Aorta (tissue), 5 donors: ENCODE results near the gene SCAF1. TPM values are rescaled to one million over a fixed set of nuclear protein-coding genes. Genes with fewer than 3 reads are reported as not detected.

Source experiments
- ATAC-seq: fragments of 200-7000 bp; cut with Tn5 transposase; one replicate; pipeline ENCODE4 v1.9.1; 2022; ENCODE audit warnings: moderate library complexity; ENCODE audit not compliant: low FRiP score
- DNase-seq, 2 donors: peaks; one replicate each; pipeline ENCODE4 v3.0.0-alpha.2; 2020
- H3K27ac ChIP-seq, 2 donors: one replicate each; pipeline ENCODE4 v1.5.1; 2013; ENCODE audit warnings: low read length in 2 of 2, mild to moderate bottlenecking in 2 of 2, moderate library complexity in 2 of 2, control low read depth in 1 of 2, inconsistent platforms in 1 of 2, low read depth in 1 of 2
- H3K27me3 ChIP-seq, 2 donors: one replicate each; pipeline ENCODE4 v1.6.1; 2013; ENCODE audit warnings: control low read depth in 1 of 2, low read length in 1 of 2, mild to moderate bottlenecking in 1 of 2, moderate library complexity in 1 of 2; ENCODE audit not compliant: insufficient read depth in 2 of 2, control insufficient read depth in 1 of 2
- H3K36me3 ChIP-seq, 2 donors: one replicate each; pipeline ENCODE4 v1.6.1; 2013; ENCODE audit warnings: control low read depth in 1 of 2, low read length in 1 of 2, mild to moderate bottlenecking in 1 of 2; ENCODE audit not compliant: insufficient read depth in 2 of 2, control insufficient read depth in 1 of 2
- H3K4me1 ChIP-seq, 2 donors: one replicate each; pipeline ENCODE4 v1.6.1; 2013; ENCODE audit warnings: low read length in 2 of 2, control low read depth in 1 of 2, mild to moderate bottlenecking in 1 of 2, moderate library complexity in 1 of 2; ENCODE audit not compliant: insufficient read depth in 2 of 2, control insufficient read depth in 1 of 2
- H3K4me3 ChIP-seq, 2 donors: one replicate each; pipeline ENCODE4 v1.5.1; 2013; ENCODE audit warnings: low read length in 2 of 2, control low read depth in 1 of 2, mild to moderate bottlenecking in 1 of 2
- H3K9me3 ChIP-seq: one replicate; pipeline ENCODE4 v1.6.1; 2013; ENCODE audit warnings: mild to moderate bottlenecking, low read length; ENCODE audit not compliant: control insufficient read depth
- WGBS, 2 donors: extraction: QIAGEN DNeasy Blood & Tissue Kit; methylation state at CpG; one replicate each; pipeline ENCODE4 v1.1.7; 2013; 5-methylcytosine and 5-hydroxymethylcytosine counted together
- intact Hi-C, 2 donors: fragments of 100-400 bp; cut with DNase I; formaldehyde crosslinking; loops; one replicate each; pipeline versions ENCODE4 v1.14.2 to v1.15.0; 2022
- polyA plus RNA-seq, 2 donors: library from polyadenylated mRNA; stranded (reverse); fragments of 200-250 nt; gene quantifications; one replicate each; pipeline ENCODE4 v1.2.3, GENCODE V29; 2013
- total RNA-seq, 2 donors: library from RNA; stranded (reverse); fragmentation: NEBNext Ultra II Directional; extraction: Animal tissue kit (Norgen Biotek cat#: 25700); gene quantifications; one replicate each; pipeline ENCODE4 v1.2.1, GENCODE V29; 2021
- donor health status: healthy with polysubstance abuse.
- donor health status: Bipolar disorder and iron deficiency.
- donor health status: DM: no; HTN: no; CAD: no.
- donor health status: DM: no; HTN: no; CAD: no.
- donor health status: DM: yes; HTN: yes; CAD: no.

SCAF1 gene
- total and polyA plus RNA-seq, 4 donors: 10.1 to 54.5 (median 36.0) TPM

DNA sequence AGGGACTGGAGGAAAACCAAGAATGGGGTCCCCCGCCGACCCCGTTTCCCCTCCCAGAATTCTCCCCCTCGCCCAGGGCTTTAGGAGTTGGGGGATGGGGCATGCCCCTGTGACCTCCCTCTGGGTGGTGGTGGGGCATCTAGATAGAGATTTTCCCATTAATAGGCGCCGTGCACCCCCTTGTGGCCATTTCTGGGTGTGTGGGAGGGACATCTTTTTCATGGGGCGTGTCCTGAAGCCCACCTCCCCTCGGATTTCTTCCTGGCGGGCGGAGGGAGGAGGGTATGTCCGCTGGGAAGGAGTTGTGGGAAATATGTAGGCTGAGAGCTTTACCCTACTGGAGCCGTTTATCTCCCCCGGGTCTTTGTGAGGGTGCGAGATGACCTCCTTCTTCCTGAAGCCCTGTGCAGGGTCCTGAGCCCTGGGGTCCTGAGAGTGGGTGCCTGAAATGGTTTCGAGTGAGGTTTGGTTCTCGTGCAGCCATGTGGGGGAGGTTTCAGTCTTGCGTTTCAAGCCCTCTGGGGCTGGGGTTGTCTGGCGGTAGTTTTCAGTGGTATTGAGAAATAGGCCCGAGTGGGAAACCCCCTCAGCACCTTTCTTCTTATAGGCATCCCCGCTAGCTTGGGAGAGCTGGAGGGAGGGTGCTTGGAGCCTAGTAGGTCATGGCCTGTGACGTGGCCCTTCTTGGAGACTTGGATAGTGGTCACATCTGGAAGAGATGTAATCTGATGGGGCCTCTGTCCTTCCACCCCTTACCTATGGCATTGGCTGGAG, 36.1 kb downstream of the SCAF1 start:
- 4 to 7% methylated on average over 21 of the region's 21 CpGs for WGBS, 2 donors
- intact Hi-C loops: loop anchor here in 1 of 2 donors (10.0 kb wide), 1 partner anchor 183 kb away; the partner anchor contains the start of gene RPS11
- Histone ChIP-seq H3K27me3 (no peaks in the 10 kb centered on the region), H3K36me3 (peaks cover 0 to 2% of the 10 kb centered on the region in 2 donors), H3K9me3 (no peaks in the 10 kb centered on the region), H3K4me1 (no peaks in the 10 kb centered on the region), H3K27ac (peak overlapping the region in 1 of 2 donors; percentile 11), H3K4me3 (peak overlapping the region; percentile 48 to 69)
- ATAC-seq (no peak), DNase-seq (peak; percentile 80 to 91)

DNA sequence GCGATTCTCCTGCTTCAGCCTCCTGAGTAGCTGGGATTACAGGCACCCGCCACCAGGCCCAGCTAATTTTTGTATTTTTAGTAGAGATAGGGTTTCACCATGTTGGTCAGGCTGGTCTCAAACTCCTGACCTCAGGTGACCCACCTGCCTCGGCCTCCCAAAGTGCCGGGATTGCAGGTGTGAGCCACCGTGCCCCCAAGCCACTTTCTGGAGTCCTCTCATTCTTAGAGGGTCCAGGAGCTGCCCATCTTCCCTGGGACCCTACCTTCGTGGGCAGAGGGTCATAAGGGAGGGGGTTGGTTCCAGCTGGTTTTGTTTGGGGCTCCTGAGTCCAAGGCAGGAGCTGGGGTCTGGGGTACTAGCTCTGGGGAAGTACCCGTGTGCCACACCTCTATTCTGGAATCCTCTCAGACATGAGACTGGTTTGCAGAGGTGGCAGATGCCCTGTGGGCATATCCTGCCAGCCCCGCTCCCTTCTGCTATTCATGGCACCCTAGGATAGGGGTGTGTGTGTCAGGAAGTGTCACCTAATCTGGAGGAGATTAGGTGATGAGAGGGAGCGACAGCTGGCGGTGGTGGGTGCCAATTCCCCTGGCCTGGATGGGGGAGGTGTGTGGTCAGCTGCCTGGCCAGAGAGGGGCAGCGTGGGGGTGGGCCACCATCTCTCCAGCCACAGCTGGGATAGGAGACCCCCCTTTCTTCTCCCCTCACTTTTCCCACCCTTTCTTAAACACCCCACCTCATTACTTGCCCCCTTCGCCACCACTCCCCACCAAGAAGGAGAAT, 37.2 kb downstream of the SCAF1 start:
- H3K4me1 ChIP-seq: no peaks in the 10 kb centered on the region
- intact Hi-C loops: loop anchor here in 1 of 2 donors (10.0 kb wide), 1 partner anchor 184 kb away; the partner anchor contains the start of gene RPS11

DNA sequence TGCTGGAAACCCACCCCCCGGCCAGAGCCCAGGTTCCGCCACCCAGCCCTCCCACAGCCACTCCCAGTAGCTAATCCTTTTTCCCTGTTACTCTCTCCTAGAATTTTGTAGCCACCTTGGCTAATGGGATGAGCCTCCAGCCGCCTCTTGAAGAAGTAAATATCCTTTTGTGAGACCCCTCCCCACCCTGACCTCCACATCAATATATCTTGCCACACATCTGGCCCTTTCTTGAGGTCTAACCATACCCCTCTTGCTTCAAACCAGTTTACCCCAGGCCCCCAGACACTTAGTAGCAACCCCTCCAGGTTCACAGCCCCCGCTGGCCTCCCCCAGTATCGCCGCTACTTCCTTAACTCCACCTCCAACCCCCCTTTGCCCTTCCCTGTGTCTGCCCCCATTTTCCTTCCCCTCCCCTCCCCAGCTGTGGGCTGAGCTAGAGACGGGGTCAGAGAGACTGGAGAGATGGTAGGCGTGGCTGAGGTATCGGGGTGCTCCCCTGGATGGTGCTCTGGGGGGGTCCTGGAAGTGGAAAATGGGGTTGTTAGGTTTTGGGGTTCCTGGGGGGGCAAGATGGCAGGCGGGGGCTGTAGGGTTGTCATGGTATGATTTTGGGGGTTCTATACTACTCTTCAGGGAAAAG, 37.9 kb downstream of the SCAF1 start:
- Histone ChIP-seq H3K27ac (no peak overlapping the region), H3K9me3 (no peaks in the 10 kb centered on the region), H3K36me3 (peaks cover 0 to 3% of the 10 kb centered on the region in 2 donors), H3K27me3 (no peaks in the 10 kb centered on the region), H3K4me3 (no peak overlapping the region), H3K4me1 (no peaks in the 10 kb centered on the region)
- intact Hi-C loops: loop anchor here (10.0 kb wide), 2 partner anchors 75 to 185 kb away; partner anchors contain the start of gene RPS11 (in 1 of the 2)
- 57 to 63% methylated on average over 8 to 10 of the region's 10 CpGs for WGBS, 2 donors
- DNase-seq (no peak), ATAC-seq (no peak)

More for the DNA sequence above, 37.2 kb downstream of the SCAF1 start:
- DNase-seq (no peak), ATAC-seq (no peak)
- 63 to 66% methylated on average over 12 of the region's 12 CpGs for WGBS, 2 donors
- Histone ChIP-seq H3K27ac (no peak overlapping the region), H3K9me3 (no peaks in the 10 kb centered on the region), H3K36me3 (peaks cover 0 to 2% of the 10 kb centered on the region in 2 donors), H3K4me3 (no peak overlapping the region), H3K27me3 (no peaks in the 10 kb centered on the region)

DNA sequence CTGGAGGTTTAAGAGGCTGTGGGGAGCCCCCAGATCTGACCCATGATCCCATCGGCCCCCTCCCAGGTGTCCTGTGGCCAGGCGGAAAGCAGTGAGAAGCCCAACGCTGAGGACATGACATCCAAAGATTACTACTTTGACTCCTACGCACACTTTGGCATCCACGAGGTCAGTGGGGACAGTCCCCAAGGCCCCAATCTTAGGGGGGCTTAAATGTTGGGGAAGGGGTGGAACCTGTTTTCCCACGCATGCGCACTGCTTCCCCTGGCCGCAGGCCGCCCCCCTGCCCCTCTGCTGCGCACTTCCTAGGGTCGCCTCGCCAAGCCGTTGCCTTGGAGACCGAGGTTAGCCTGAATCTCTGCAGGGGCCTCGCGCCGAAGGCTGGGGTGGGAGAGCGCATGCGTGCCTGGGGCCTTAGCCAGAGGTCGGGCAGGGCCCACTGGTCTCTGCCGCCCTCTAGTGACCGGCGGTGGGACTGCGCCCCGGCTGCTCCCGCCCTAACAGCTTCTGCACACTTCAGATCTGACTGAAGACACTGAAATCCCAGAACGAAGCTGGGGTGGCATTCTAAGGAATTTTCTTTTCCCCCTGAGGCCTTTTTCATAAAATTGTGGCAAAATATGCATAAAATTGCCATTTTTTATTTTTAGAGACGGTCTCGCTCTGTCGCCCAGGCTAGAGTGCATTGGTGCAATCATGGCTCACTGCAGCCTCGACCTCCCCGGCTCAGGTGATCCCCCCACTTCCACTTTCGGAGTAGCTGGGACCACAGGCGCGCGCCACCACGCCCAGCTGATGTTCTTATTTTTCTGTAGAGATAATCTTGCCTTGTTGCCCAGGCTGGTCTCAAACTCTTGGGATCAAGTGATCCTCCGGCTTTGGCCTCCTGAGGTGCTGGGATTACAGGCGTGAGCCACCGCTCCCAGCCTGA, 38.7 kb downstream of the SCAF1 start:
- no peaks in the 10 kb centered on the region for H3K27me3 ChIP-seq
- H3K36me3 ChIP-seq: peaks cover 0 to 5% of the 10 kb centered on the region in 2 donors
- no peaks in the 10 kb centered on the region for H3K9me3 ChIP-seq
- ATAC-seq: peak; percentile 39
- 30 to 32% methylated on average over 40 of the region's 40 CpGs for WGBS, 2 donors
- intact Hi-C loops: loop anchor here in 1 of 2 donors (10.0 kb wide), 1 partner anchor 74 kb away; no protein-coding TSS in a partner anchor
- H3K4me1 ChIP-seq: no peaks in the 10 kb centered on the region
- H3K4me3 ChIP-seq: no peak overlapping the region
- H3K27ac ChIP-seq: no peak overlapping the region
- DNase-seq: peak; percentile 92 to 98

DNA sequence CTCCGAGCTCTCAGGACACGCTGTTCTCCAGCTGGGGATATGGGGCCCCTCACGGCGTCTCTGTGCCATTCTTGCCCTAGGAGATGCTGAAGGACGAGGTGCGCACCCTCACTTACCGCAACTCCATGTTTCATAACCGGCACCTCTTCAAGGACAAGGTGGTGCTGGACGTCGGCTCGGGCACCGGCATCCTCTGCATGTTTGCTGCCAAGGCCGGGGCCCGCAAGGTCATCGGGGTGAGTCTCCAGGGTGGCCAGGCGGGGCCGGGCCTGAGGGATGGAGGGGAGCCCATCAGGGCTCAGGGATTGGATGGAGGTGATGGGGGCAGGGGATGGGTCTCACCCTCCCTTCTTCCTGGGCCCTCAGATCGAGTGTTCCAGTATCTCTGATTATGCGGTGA, 39.8 kb downstream of the SCAF1 start:
- H3K27me3 ChIP-seq: no peaks in the 10 kb centered on the region
- H3K27ac ChIP-seq: no peak overlapping the region
- ATAC-seq (no peak), DNase-seq (peak in 1 of 2 donors; percentile 73)
- no peaks in the 10 kb centered on the region for H3K9me3 ChIP-seq
- intact Hi-C loops: loop anchor here in 1 of 2 donors (10.0 kb wide), 1 partner anchor 73 kb away; no protein-coding TSS in a partner anchor
- H3K4me1 ChIP-seq: no peaks in the 10 kb centered on the region
- 90 to 94% methylated on average over 19 of the region's 19 CpGs for whole genome bisulfite sequencing, 2 donors
- H3K36me3 ChIP-seq: peaks cover 0 to 10% of the 10 kb centered on the region in 2 donors
- H3K4me3 ChIP-seq: no peak overlapping the region

DNA sequence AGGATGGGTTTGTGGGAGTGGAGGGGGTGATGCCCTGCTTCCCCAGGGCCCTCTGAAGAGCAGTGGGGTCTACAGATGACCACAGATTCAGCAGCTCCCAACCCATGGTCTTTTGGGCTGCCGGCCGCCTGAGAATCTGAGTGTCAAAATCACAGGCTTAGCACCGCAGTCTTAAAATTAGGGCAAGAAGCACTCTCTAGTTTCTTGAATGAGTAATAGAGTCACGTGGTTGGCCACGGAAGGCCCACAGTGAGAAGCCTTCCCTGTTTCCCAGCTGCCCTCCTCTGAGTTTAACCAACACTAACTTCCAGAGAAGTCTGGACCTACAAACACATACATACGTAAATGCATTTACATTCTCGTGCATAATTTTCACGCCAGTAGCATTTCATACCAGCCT, 40.3 kb downstream of the SCAF1 start:
- DNase-seq (no peak), ATAC-seq (no peak)
- intact Hi-C loops: loop anchor here in 1 of 2 donors (10.0 kb wide), 1 partner anchor 73 kb away; no protein-coding TSS in a partner anchor
- Histone ChIP-seq H3K4me3 (no peak overlapping the region), H3K9me3 (no peaks in the 10 kb centered on the region), H3K27me3 (no peaks in the 10 kb centered on the region), H3K27ac (no peak overlapping the region), H3K36me3 (peaks cover 0 to 10% of the 10 kb centered on the region in 2 donors), H3K4me1 (no peaks in the 10 kb centered on the region)
- 86% methylated on average over 8 of the region's 8 CpGs for WGBS, 2 donors

DNA sequence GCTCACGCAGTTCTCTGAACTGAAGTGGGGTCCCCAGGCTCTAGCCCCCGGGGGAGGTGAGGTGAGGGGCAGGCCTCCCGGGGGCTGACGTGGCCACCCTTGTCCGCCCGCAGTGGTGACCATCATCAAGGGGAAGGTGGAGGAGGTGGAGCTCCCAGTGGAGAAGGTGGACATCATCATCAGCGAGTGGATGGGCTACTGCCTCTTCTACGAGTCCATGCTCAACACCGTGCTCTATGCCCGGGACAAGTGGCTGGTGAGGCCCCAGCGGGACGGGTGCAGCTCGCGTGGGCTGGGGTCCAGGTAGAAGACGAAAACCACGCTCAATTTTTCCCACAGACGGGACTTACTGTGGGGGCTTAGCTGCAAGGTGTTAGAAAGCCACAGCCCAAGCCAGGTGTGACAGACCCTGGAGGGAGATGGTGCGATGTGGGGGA, 41.8 kb downstream of the SCAF1 start:
- intact Hi-C loops: loop anchor here in 1 of 2 donors (10.0 kb wide), 1 partner anchor 71 kb away; no protein-coding TSS in a partner anchor
- WGBS, 2 donors: 91% methylated on average over 18 of the region's 18 CpGs
- Histone ChIP-seq H3K4me1 (no peaks in the 10 kb centered on the region), H3K36me3 (peaks cover 0 to 10% of the 10 kb centered on the region in 2 donors), H3K27ac (no peak overlapping the region), H3K27me3 (no peaks in the 10 kb centered on the region), H3K9me3 (no peaks in the 10 kb centered on the region), H3K4me3 (no peak overlapping the region)
- DNase-seq (no peak), ATAC-seq (no peak)
